ENCODE results near the gene TBX3.

DNA sequence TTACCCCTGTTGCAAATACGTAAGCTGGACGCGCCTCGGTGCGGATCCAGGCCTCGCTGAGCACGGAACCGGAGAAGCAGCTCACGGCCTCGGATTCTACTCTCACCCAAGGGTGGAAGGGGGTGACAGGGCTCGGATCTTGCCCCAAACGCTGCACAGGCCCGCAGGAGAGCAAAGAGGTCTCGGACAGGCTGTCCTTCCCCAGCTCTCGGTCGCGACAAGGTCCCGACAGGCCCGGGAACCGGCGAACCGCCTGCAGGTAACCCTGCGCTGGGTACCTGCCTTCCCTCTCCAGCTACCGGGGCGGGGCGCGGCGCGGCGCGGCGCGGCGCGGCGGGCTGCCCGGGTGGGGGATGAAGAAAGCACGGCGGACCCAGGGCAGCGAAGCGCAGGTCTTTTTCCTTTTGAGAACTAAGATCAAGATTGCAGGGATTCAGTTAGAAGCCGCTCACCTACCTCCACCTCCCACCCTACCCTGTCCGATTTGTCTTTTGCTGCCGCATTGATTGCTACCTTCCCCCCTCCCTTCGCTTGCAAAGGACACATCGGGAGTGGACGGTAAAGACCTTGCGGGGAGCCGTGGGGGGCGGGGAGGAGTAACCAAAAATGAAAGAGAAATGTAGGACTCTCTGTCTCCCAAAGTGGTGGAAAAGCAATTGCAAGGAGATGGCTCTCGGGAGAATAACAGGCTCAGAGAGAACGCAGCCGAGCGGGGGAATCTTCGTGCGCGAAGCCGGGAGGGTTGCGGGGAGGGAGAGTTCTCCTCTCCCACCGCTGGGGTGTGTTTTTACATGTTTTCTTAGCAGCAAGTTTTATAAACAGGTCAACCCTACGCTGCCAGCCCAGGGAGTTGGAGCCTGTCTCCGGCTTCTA, 8.4 kb upstream of the TBX3 start:
- TF ChIP-seq, protein P1, sequence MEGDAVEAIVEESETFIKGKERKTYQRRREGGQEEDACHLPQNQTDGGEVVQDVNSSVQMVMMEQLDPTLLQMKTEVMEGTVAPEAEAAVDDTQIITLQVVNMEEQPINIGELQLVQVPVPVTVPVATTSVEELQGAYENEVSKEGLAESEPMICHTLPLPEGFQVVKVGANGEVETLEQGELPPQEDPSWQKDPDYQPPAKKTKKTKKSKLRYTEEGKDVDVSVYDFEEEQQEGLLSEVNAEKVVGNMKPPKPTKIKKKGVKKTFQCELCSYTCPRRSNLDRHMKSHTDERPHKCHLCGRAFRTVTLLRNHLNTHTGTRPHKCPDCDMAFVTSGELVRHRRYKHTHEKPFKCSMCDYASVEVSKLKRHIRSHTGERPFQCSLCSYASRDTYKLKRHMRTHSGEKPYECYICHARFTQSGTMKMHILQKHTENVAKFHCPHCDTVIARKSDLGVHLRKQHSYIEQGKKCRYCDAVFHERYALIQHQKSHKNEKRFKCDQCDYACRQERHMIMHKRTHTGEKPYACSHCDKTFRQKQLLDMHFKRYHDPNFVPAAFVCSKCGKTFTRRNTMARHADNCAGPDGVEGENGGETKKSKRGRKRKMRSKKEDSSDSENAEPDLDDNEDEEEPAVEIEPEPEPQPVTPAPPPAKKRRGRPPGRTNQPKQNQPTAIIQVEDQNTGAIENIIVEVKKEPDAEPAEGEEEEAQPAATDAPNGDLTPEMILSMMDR (IDR thresholded peaks at IDR 0.05; ENCODE audit: poor library complexity, severe bottlenecking) = no peak
- TF ChIP-seq SMC3 (conservative IDR thresholded peaks at IDR 0.05; ENCODE audit: poor library complexity) = no peak
- TF ChIP-seq RAD21 (conservative IDR thresholded peaks at IDR 0.05) = no peak
- TF ChIP-seq POLR2AphosphoS5 (IDR thresholded peaks at IDR 0.05) = no peak
- TF ChIP-seq EP300 (conservative IDR thresholded peaks at IDR 0.05; ENCODE audit: poor library complexity, severe bottlenecking) = no peak
- peak; percentile 93 for TF ChIP-seq EZH2 (IDR thresholded peaks at IDR 0.05; ENCODE audit: borderline replicate concordance, insufficient read depth, low read length, poor library complexity, severe bottlenecking)
